C4-2B (cell line): ENCODE results near the gene SPG21.

Source experiments
- CTCF ChIP-seq: fragments of 450-650 bp; conservative IDR thresholded peaks from 2 replicates; pipeline ENCODE4 v1.5.1; 2017; ENCODE audit warnings: mild to moderate bottlenecking
- ZFX ChIP-seq: fragments of 450-650 bp; IDR thresholded peaks from 2 replicates; pipeline ENCODE4 v1.6.1; 2017

- TF ChIP-seq CTCF (no peak), ZFX (no peak)
Observed at GRCh38 chr15:64921711-64922110, 68.0 kb downstream of the SPG21 start.
